Measurements from ENCODE around the gene LSAMP.

DNA sequence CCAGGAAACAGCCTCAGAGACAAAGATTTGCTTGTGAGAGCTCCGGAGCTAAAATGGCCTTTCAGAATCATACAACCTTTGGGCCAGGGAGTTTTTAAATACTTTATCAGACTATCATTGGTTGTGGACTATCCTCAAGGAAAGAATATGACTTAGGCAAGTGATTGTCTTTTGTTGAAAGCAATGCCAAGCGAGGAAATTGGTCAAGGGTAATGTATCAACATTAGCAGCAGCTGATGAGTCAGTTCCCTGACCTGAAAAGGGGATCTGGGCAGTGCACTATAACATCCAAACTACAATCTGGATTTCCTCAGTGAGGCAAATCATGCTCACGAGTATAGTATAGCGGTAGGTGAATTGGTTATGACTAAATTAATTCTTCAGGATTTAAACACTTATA, 303.6 kb downstream of the LSAMP start:
- TF ChIP-seq, protein P1, sequence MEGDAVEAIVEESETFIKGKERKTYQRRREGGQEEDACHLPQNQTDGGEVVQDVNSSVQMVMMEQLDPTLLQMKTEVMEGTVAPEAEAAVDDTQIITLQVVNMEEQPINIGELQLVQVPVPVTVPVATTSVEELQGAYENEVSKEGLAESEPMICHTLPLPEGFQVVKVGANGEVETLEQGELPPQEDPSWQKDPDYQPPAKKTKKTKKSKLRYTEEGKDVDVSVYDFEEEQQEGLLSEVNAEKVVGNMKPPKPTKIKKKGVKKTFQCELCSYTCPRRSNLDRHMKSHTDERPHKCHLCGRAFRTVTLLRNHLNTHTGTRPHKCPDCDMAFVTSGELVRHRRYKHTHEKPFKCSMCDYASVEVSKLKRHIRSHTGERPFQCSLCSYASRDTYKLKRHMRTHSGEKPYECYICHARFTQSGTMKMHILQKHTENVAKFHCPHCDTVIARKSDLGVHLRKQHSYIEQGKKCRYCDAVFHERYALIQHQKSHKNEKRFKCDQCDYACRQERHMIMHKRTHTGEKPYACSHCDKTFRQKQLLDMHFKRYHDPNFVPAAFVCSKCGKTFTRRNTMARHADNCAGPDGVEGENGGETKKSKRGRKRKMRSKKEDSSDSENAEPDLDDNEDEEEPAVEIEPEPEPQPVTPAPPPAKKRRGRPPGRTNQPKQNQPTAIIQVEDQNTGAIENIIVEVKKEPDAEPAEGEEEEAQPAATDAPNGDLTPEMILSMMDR (IDR thresholded peaks at IDR 0.05), result no peak
- no peak for TF ChIP-seq POLR2A (IDR thresholded peaks at IDR 0.05)
